Upper lobe of left lung (tissue), 6 donors: ENCODE measurements around the gene FXYD6. TPM values are rescaled to one million over a fixed set of nuclear protein-coding genes. Genes with fewer than 3 reads are reported as not detected.
A peak's percentile ranks its signal among the peaks of the same experiment; 100 is the strongest.

Source experiments
- ATAC-seq, 2 donors: fragments of 200-7000 bp; cut with Tn5 transposase; one replicate each; pipeline ENCODE4 v1.9.1; 2022; ENCODE audit warnings: mild to moderate bottlenecking in 2 of 2, moderate library complexity in 2 of 2; ENCODE audit not compliant: low FRiP score in 2 of 2
- DNase-seq, 2 donors: peaks; one replicate each; pipeline ENCODE4 v3.0.0-alpha.2; 2019 to 2020
- H3K27ac ChIP-seq, 4 donors: fragments of 200-600 bp; sonication (generic); one replicate each; pipeline ENCODE4 v1.5.1; 2016 to 2019
- H3K27me3 ChIP-seq, 4 donors: fragments of 200-600 bp; sonication (generic); one replicate each; pipeline ENCODE4 v1.5.1; 2017 to 2019
- H3K36me3 ChIP-seq, 4 donors: fragments of 200-600 bp; sonication (generic); one replicate each; pipeline ENCODE4 v1.5.1; 2016 to 2019
- H3K4me1 ChIP-seq, 4 donors: fragments of 200-600 bp; sonication (generic); one replicate each; pipeline ENCODE4 v1.5.1; 2018 to 2019
- H3K4me3 ChIP-seq, 4 donors: fragments of 200-600 bp; sonication (generic); one replicate each; pipeline ENCODE4 v1.5.1; 2017 to 2019; ENCODE audit warnings: mild to moderate bottlenecking in 2 of 4, moderate library complexity in 1 of 4
- H3K9me3 ChIP-seq, 4 donors: fragments of 200-600 bp; sonication (generic); one replicate each; pipeline ENCODE4 v1.5.1; 2018 to 2019
- CTCF ChIP-seq, 6 experiments: fragments of 450-650 bp in 4 of 6; fragments of 200-600 bp in 2 of 6; sonication (generic) in 2 of 6; IDR thresholded peaks; one replicate each; pipeline ENCODE4 v1.5.1; 2016 to 2019; ENCODE audit warnings: antibody characterized with exemption in 6 of 6
- EP300 ChIP-seq, 4 donors: sonication (generic); formaldehyde crosslinking; IDR thresholded peaks; one replicate each; pipeline ENCODE4 v1.5.1; 2017; ENCODE audit warnings: antibody characterized with exemption in 4 of 4, control low read depth in 2 of 4
- POLR2A ChIP-seq, 4 donors: fragments of 450-650 bp; IDR thresholded peaks; one replicate each; pipeline ENCODE4 v1.5.1; 2016 to 2017; ENCODE audit warnings: antibody characterized with exemption in 4 of 4, mild to moderate bottlenecking in 2 of 4
- POLR2AphosphoS5 ChIP-seq, 2 donors: sonication (generic); formaldehyde crosslinking; IDR thresholded peaks; one replicate each; pipeline ENCODE4 v1.5.1; 2017; ENCODE audit warnings: antibody characterized with exemption in 2 of 2
- WGBS, 2 donors: methylation state at CpG; one replicate each; pipeline ENCODE4 v1.1.5; 2017 to 2018; 5-methylcytosine and 5-hydroxymethylcytosine counted together
- total RNA-seq, 6 donors: library from RNA; depleted of rRNA in 4 of 6; stranded (reverse); fragments of >200 nt in 4 of 6; gene quantifications; one replicate each; pipeline versions ENCODE4 v1.1.0 to v1.2.1, GENCODE V29; 2016 to 2021
- donor health status: DM: no; HTN: no; CAD: no; lungs with moderate emphysema.
- donor health status: DM: no; HTN: yes; CAD: no; lungs with severe emphysema.

FXYD6 gene
- total RNA-seq, 6 donors from 2014 or later = 16.2 to 61.4 (median 33.8) TPM

GRCh38 chr11:117903505-117904382 is 27.3 kb upstream of the FXYD6 start:
- no peak overlapping the region for H3K4me3 ChIP-seq
- WGBS, 2 donors = 88 to 90% methylated on average over 7 to 14 of the region's 14 CpGs
- H3K4me1 ChIP-seq = peaks cover 3 to 11% (median 5%) of the 10 kb centered on the region in 4 donors
- no peaks in the 10 kb centered on the region for H3K27me3 ChIP-seq
- peak; percentile 15 to 33 for DNase-seq
- H3K36me3 ChIP-seq = no peaks in the 10 kb centered on the region
- no peak overlapping the region for H3K27ac ChIP-seq
- ATAC-seq = no peak
- TF ChIP-seq CTCF (IDR thresholded peaks at IDR 0.05) (no peak), EP300 (IDR thresholded peaks at IDR 0.05) (no peak)
- no peaks in the 10 kb centered on the region for H3K9me3 ChIP-seq

GRCh38 chr11:117902001-117902845 is 25.8 kb upstream of the FXYD6 start:
- no peak overlapping the region for H3K4me3 ChIP-seq
- TF ChIP-seq POLR2AphosphoS5 (IDR thresholded peaks at IDR 0.05) (no peak), EP300 (IDR thresholded peaks at IDR 0.05) (no peak), POLR2A (IDR thresholded peaks at IDR 0.05) (no peak), CTCF (IDR thresholded peaks at IDR 0.05) (no peak)
- H3K27ac ChIP-seq = no peak overlapping the region
- WGBS, 2 donors = 88 to 93% methylated on average over 12 to 13 of the region's 13 CpGs
- no peaks in the 10 kb centered on the region for H3K9me3 ChIP-seq
- ATAC-seq (no peak), DNase-seq (peak in 1 of 2 donors; percentile 8)
- H3K36me3 ChIP-seq = no peaks in the 10 kb centered on the region
- peaks cover 0 to 5% (median under 1%) of the 10 kb centered on the region in 4 donors for H3K4me1 ChIP-seq
- no peaks in the 10 kb centered on the region for H3K27me3 ChIP-seq

GRCh38 chr11:117901601-117902000 is 25.1 kb upstream of the FXYD6 start:
- Histone ChIP-seq H3K4me1 (no peaks in the 10 kb centered on the region), H3K27ac (no peak overlapping the region), H3K36me3 (no peaks in the 10 kb centered on the region), H3K4me3 (no peak overlapping the region), H3K9me3 (no peaks in the 10 kb centered on the region), H3K27me3 (no peaks in the 10 kb centered on the region)
- ATAC-seq (no peak), DNase-seq (peak; percentile 15 to 48)
- TF ChIP-seq POLR2A (IDR thresholded peaks at IDR 0.05) (no peak), EP300 (IDR thresholded peaks at IDR 0.05) (no peak), CTCF (IDR thresholded peaks at IDR 0.05) (no peak), POLR2AphosphoS5 (IDR thresholded peaks at IDR 0.05) (no peak)
- WGBS, 2 donors = 99 to 100% methylated on average over 6 to 9 of the region's 9 CpGs

GRCh38 chr11:117900720-117901440 is 24.4 kb upstream of the FXYD6 start:
- no peak overlapping the region for H3K4me3 ChIP-seq
- no peaks in the 10 kb centered on the region for H3K27me3 ChIP-seq
- TF ChIP-seq CTCF (IDR thresholded peaks at IDR 0.05) (no peak), POLR2AphosphoS5 (IDR thresholded peaks at IDR 0.05) (no peak), EP300 (IDR thresholded peaks at IDR 0.05) (no peak), POLR2A (IDR thresholded peaks at IDR 0.05) (no peak)
- 92 to 97% methylated on average over 11 of the region's 11 CpGs for WGBS, 2 donors
- H3K36me3 ChIP-seq = no peaks in the 10 kb centered on the region
- ATAC-seq (peak in 1 of 2 donors; percentile 4), DNase-seq (peak in 1 of 2 donors; percentile 16)
- no peak overlapping the region for H3K27ac ChIP-seq
- H3K9me3 ChIP-seq = no peaks in the 10 kb centered on the region
- H3K4me1 ChIP-seq = no peaks in the 10 kb centered on the region
